MM.1S (cell line): ENCODE data around the gene VPS16.

Experiments used
- DNase-seq: peaks from one replicate; pipeline ENCODE4 v3.0.0-alpha.2; 2015
- H2AFZ ChIP-seq: fragments of 300-600 bp; sonication (generic); 2 replicates; pipeline ENCODE4 v1.6.0; 2016; ENCODE audit warnings: antibody characterized with exemption, low read length
- H3F3A ChIP-seq: fragments of 300-600 bp; sonication (generic); 2 replicates; pipeline ENCODE4 v1.6.1; 2016; ENCODE audit warnings: mild to moderate bottlenecking, antibody characterized with exemption, low read length, moderate library complexity, mixed read lengths; ENCODE audit not compliant: insufficient read depth
- H3K27ac ChIP-seq: fragments of 300-600 bp; sonication (generic); 2 replicates; pipeline ENCODE4 v1.5.1; 2016; ENCODE audit warnings: mild to moderate bottlenecking, low read length
- H3K27me3 ChIP-seq: fragments of 300-600 bp; sonication (generic); replicated peaks from 2 replicates; pipeline ENCODE4 v1.6.0; 2016; ENCODE audit warnings: low read length; ENCODE audit not compliant: insufficient read depth
- H3K36me3 ChIP-seq: fragments of 300-600 bp; sonication (generic); replicated peaks from 2 replicates; pipeline ENCODE4 v1.6.1; 2016; ENCODE audit warnings: mild to moderate bottlenecking, low read length, mixed read lengths; ENCODE audit not compliant: insufficient read depth
- H3K4me1 ChIP-seq: fragments of 300-600 bp; sonication (generic); 2 replicates; pipeline ENCODE4 v1.6.1; 2016; ENCODE audit warnings: low read length, mixed read lengths
- H3K4me2 ChIP-seq: fragments of 300-600 bp; sonication (generic); 2 replicates; pipeline ENCODE4 v1.6.0; 2016; ENCODE audit warnings: low read depth, low read length
- H3K4me3 ChIP-seq: fragments of 300-600 bp; sonication (generic); 2 replicates; pipeline ENCODE4 v1.5.1; 2016; ENCODE audit warnings: low read length, mixed read lengths
- H3K79me2 ChIP-seq: fragments of 300-600 bp; sonication (generic); 2 replicates; pipeline ENCODE4 v1.6.1; 2016; ENCODE audit warnings: mixed run types, low read length, mixed read lengths
- H3K9ac ChIP-seq: fragments of 300-600 bp; sonication (generic); 2 replicates; pipeline ENCODE4 v1.6.1; 2016; ENCODE audit warnings: low read length, mixed read lengths
- H3K9me2 ChIP-seq: fragments of 300-600 bp; sonication (generic); replicated peaks from 2 replicates; pipeline ENCODE4 v1.6.1; 2016; ENCODE audit warnings: mild to moderate bottlenecking, low read length, mixed read lengths; ENCODE audit not compliant: insufficient read depth
- H3K9me3 ChIP-seq: fragments of 300-600 bp; sonication (generic); replicated peaks from 2 replicates; pipeline ENCODE4 v1.6.1; 2016; ENCODE audit warnings: mild to moderate bottlenecking, low read length, mixed read lengths; ENCODE audit not compliant: insufficient read depth
- H4K20me1 ChIP-seq: fragments of 300-600 bp; sonication (generic); 2 replicates; pipeline ENCODE4 v1.6.1; 2016; ENCODE audit warnings: mild to moderate bottlenecking, low read length, moderate library complexity, mixed read lengths; ENCODE audit not compliant: insufficient read depth
- CTCF ChIP-seq: fragments of 300-600 bp; sonication (generic); IDR thresholded peaks from 2 replicates; pipeline ENCODE4 v1.5.1; 2016; ENCODE audit warnings: antibody characterized with exemption, low read length, mixed read lengths
- EZH2 ChIP-seq: fragments of 300-600 bp; sonication (generic); optimal IDR thresholded peaks from 2 replicates; pipeline ENCODE3; 2017; ENCODE audit warnings: low read depth, mild to moderate bottlenecking, antibody characterized with exemption, low read length, mixed read lengths
- EZH2phosphoT487 ChIP-seq: fragments of 300-600 bp; sonication (generic); IDR thresholded peaks from 2 replicates; pipeline ENCODE4 v1.6.1; 2018; ENCODE audit warnings: antibody characterized with exemption, low read length

The VPS16 gene

GRCh38 chr20:2836035-2836434 lies 4.5 kb upstream of the VPS16 start:
- Histone ChIP-seq H3K4me1 (peaks cover 5% of the 10 kb centered on the region; the same call in 1 of the 2 replicates), H3K9ac (no peak overlapping the region), H2AFZ (no peak overlapping the region), H3K4me2 (no peak overlapping the region), H4K20me1 (no peaks in the 10 kb centered on the region), H3K9me3 (no peaks in the 10 kb centered on the region), H3K27ac (no peak overlapping the region), H3K79me2 (peaks cover 3% of the 10 kb centered on the region; the same call in 1 of the 2 replicates), H3K27me3 (no peaks in the 10 kb centered on the region), H3K36me3 (no peaks in the 10 kb centered on the region), H3F3A (no peaks in the 10 kb centered on the region), H3K9me2 (no peaks in the 10 kb centered on the region), H3K4me3 (no peak overlapping the region)
- TF ChIP-seq EZH2 (no peak), EZH2phosphoT487 (no peak), CTCF (no peak)
- DNase-seq: no peak

- Histone ChIP-seq H3K4me3 (no peak overlapping the region), H3K27ac (no peak overlapping the region), H3K9ac (no peak overlapping the region), H2AFZ (no peak overlapping the region), H4K20me1 (no peaks in the 10 kb centered on the region), H3K36me3 (no peaks in the 10 kb centered on the region), H3K4me2 (no peak overlapping the region), H3K27me3 (no peaks in the 10 kb centered on the region), H3K9me2 (no peaks in the 10 kb centered on the region), H3F3A (no peaks in the 10 kb centered on the region), H3K4me1 (peaks cover 5% of the 10 kb centered on the region; the same call in 1 of the 2 replicates), H3K9me3 (no peaks in the 10 kb centered on the region), H3K79me2 (peaks cover 10% of the 10 kb centered on the region)
- DNase-seq: no peak
- TF ChIP-seq EZH2 (no peak), CTCF (no peak), EZH2phosphoT487 (no peak)
These were observed 3.2 kb upstream of the VPS16 start for GRCh38 chr20:2837221-2837960.

GRCh38 chr20:2838170-2838797 lies 2.3 kb upstream of the VPS16 start:
- Histone ChIP-seq H3K4me2 (no peak overlapping the region), H3K27ac (no peak overlapping the region), H3K4me1 (peaks cover 5% of the 10 kb centered on the region; the same call in 1 of the 2 replicates), H3K79me2 (peaks cover 10% of the 10 kb centered on the region), H3K36me3 (no peaks in the 10 kb centered on the region), H4K20me1 (no peaks in the 10 kb centered on the region), H3K9me2 (no peaks in the 10 kb centered on the region), H3K27me3 (no peaks in the 10 kb centered on the region), H3K9ac (no peak overlapping the region), H3K9me3 (no peaks in the 10 kb centered on the region), H3K4me3 (no peak overlapping the region), H2AFZ (no peak overlapping the region), H3F3A (no peaks in the 10 kb centered on the region)
- TF ChIP-seq EZH2 (no peak), CTCF (no peak), EZH2phosphoT487 (no peak)
- DNase-seq: no peak
